Activated T-cell treated with anti-CD3 and anti-CD28 coated beads, Interleukin-2, amount 50 U/mL, for 4 hours (primary cell): Measurements from ENCODE around the gene SERPINI1. TPM values are rescaled to one million over a fixed set of nuclear protein-coding genes. Genes with fewer than 3 reads are reported as not detected.

Experiments used
- ATAC-seq, 2 donors: fragments of 200-7000 bp; cut with Tn5 transposase; one replicate each; pipeline ENCODE4 v1.10.0; 2021
- DNase-seq: peaks from one replicate; pipeline ENCODE4 v3.0.0-alpha.2; 2020
- H3K27me3 Mint-ChIP-seq: one replicate; pipeline ENCODE4 v1.8.0; 2021; ENCODE audit warnings: low read depth, mixed read lengths
- H3K36me3 Mint-ChIP-seq: one replicate; pipeline ENCODE4 v1.8.0; 2022; ENCODE audit warnings: mixed read lengths; ENCODE audit not compliant: insufficient read depth
- H3K4me1 Mint-ChIP-seq: one replicate; pipeline ENCODE4 v1.8.0; 2021; ENCODE audit warnings: low read depth, mixed read lengths
- H3K4me3 Mint-ChIP-seq: one replicate; pipeline ENCODE4 v1.8.0; 2021; ENCODE audit warnings: mild to moderate bottlenecking, moderate library complexity, mixed read lengths
- H3K9me3 Mint-ChIP-seq: one replicate; pipeline ENCODE4 v1.8.0; 2021; ENCODE audit warnings: mixed read lengths
- total RNA-seq, 3 donors: library from RNA; stranded (reverse); gene quantifications; one replicate each; pipeline ENCODE4 v1.2.1, GENCODE V29; 2021

SERPINI1 gene
- total RNA-seq, 3 donors from 2014 or later: 0.63 to 1.4 (median 0.94) TPM

GRCh38 chr3:167728176-167728575 lies 7.3 kb upstream of the SERPINI1 start:
- H3K9me3 Mint-ChIP-seq: no peaks in the 10 kb centered on the region
- no peak overlapping the region for H3K4me3 Mint-ChIP-seq
- H3K4me1 Mint-ChIP-seq: peaks cover 55% of the 10 kb centered on the region
- H3K27me3 Mint-ChIP-seq: no peaks in the 10 kb centered on the region
- no peak for ATAC-seq
- no peak for DNase-seq
- peaks cover 8% of the 10 kb centered on the region for H3K36me3 Mint-ChIP-seq

GRCh38 chr3:167728632-167729323 lies 6.7 kb upstream of the SERPINI1 start:
- Mint-ChIP-seq H3K27me3 (no peaks in the 10 kb centered on the region), H3K9me3 (no peaks in the 10 kb centered on the region), H3K4me1 (peaks cover 50% of the 10 kb centered on the region), H3K4me3 (no peak overlapping the region), H3K36me3 (peaks cover 7% of the 10 kb centered on the region)
- ATAC-seq: no peak
- no peak for DNase-seq

GRCh38 chr3:167729591-167729990 lies 5.9 kb upstream of the SERPINI1 start:
- ATAC-seq (no peak), DNase-seq (no peak)
- Mint-ChIP-seq H3K36me3 (peaks cover 2% of the 10 kb centered on the region), H3K9me3 (no peaks in the 10 kb centered on the region), H3K4me3 (no peak overlapping the region), H3K27me3 (no peaks in the 10 kb centered on the region), H3K4me1 (peaks cover 43% of the 10 kb centered on the region)

GRCh38 chr3:167731393-167731792 lies 4.1 kb upstream of the SERPINI1 start:
- no peaks in the 10 kb centered on the region for H3K9me3 Mint-ChIP-seq
- no peak for ATAC-seq
- DNase-seq: no peak
- H3K4me3 Mint-ChIP-seq: no peak overlapping the region
- no peaks in the 10 kb centered on the region for H3K27me3 Mint-ChIP-seq
- peaks cover 33% of the 10 kb centered on the region for H3K4me1 Mint-ChIP-seq
- H3K36me3 Mint-ChIP-seq: peaks cover 2% of the 10 kb centered on the region

GRCh38 chr3:167732313-167733065 lies 3.0 kb upstream of the SERPINI1 start:
- Mint-ChIP-seq H3K36me3 (peaks cover 2% of the 10 kb centered on the region), H3K4me1 (peaks cover 22% of the 10 kb centered on the region), H3K9me3 (no peaks in the 10 kb centered on the region), H3K27me3 (no peaks in the 10 kb centered on the region), H3K4me3 (no peak overlapping the region)
- DNase-seq (no peak), ATAC-seq (no peak)

GRCh38 chr3:167733961-167734497 lies 1.5 kb upstream of the SERPINI1 start:
- ATAC-seq: no peak

GRCh38 chr3:167734498-167735232 lies 856 bp upstream of the SERPINI1 start, which contains the start of gene PDCD10:
PDCD10 (minus strand) TSS chr3:167734892; CDS start chr3:167720157, 14,735 bp downstream.
- Mint-ChIP-seq H3K36me3 (peaks cover 4% of the 10 kb centered on the region), H3K9me3 (no peaks in the 10 kb centered on the region), H3K4me1 (peaks cover 8% of the 10 kb centered on the region), H3K27me3 (no peaks in the 10 kb centered on the region), H3K4me3 (no peak within 1 kb of the TSS)
- ATAC-seq (peak; percentile 88 to 90), DNase-seq (peak; percentile 93)

More at GRCh38 chr3:167733961-167734497, 1.5 kb upstream of the SERPINI1 start:
- no peak overlapping the region for H3K4me3 Mint-ChIP-seq
- H3K9me3 Mint-ChIP-seq: no peaks in the 10 kb centered on the region
- peaks cover 2% of the 10 kb centered on the region for H3K36me3 Mint-ChIP-seq
- H3K27me3 Mint-ChIP-seq: no peaks in the 10 kb centered on the region
- no peak for DNase-seq
- peaks cover 12% of the 10 kb centered on the region for H3K4me1 Mint-ChIP-seq

- DNase-seq (no peak), ATAC-seq (no peak)
- no peaks in the 10 kb centered on the region for H3K9me3 Mint-ChIP-seq
- H3K4me3 Mint-ChIP-seq: no peak overlapping the region
- no peaks in the 10 kb centered on the region for H3K27me3 Mint-ChIP-seq
- H3K36me3 Mint-ChIP-seq: peaks cover 4% of the 10 kb centered on the region
- H3K4me1 Mint-ChIP-seq: peaks cover 8% of the 10 kb centered on the region
These were observed 805 bp downstream of the SERPINI1 start for GRCh38 chr3:167736264-167736787.

- H3K9me3 Mint-ChIP-seq: no peaks in the 10 kb centered on the region
- H3K36me3 Mint-ChIP-seq: peaks cover 1% of the 10 kb centered on the region
- H3K4me1 Mint-ChIP-seq: peaks cover 8% of the 10 kb centered on the region
- ATAC-seq (no peak), DNase-seq (no peak)
- no peaks in the 10 kb centered on the region for H3K27me3 Mint-ChIP-seq
- H3K4me3 Mint-ChIP-seq: peak overlapping the region; percentile 48
These were observed 1.5 kb downstream of the SERPINI1 start for GRCh38 chr3:167736997-167737396.

GRCh38 chr3:167738037-167738436 lies 2.5 kb downstream of the SERPINI1 start:
- peaks cover 1% of the 10 kb centered on the region for H3K36me3 Mint-ChIP-seq
- H3K9me3 Mint-ChIP-seq: no peaks in the 10 kb centered on the region
- peaks cover 8% of the 10 kb centered on the region for H3K4me1 Mint-ChIP-seq
- ATAC-seq: no peak
- H3K4me3 Mint-ChIP-seq: no peak overlapping the region
- DNase-seq: no peak
- H3K27me3 Mint-ChIP-seq: no peaks in the 10 kb centered on the region

- peaks cover 1% of the 10 kb centered on the region for H3K36me3 Mint-ChIP-seq
- DNase-seq (no peak), ATAC-seq (no peak)
- H3K4me1 Mint-ChIP-seq: peaks cover 8% of the 10 kb centered on the region
- no peaks in the 10 kb centered on the region for H3K9me3 Mint-ChIP-seq
- no peak overlapping the region for H3K4me3 Mint-ChIP-seq
- H3K27me3 Mint-ChIP-seq: no peaks in the 10 kb centered on the region
These were observed 3.8 kb downstream of the SERPINI1 start for GRCh38 chr3:167739190-167739810.

GRCh38 chr3:167740961-167741587 lies 5.6 kb downstream of the SERPINI1 start:
- ATAC-seq (peak; percentile 83 to 85), DNase-seq (peak; percentile 21)
- Mint-ChIP-seq H3K27me3 (no peaks in the 10 kb centered on the region), H3K9me3 (no peaks in the 10 kb centered on the region), H3K4me3 (no peak overlapping the region), H3K36me3 (peaks cover 1% of the 10 kb centered on the region), H3K4me1 (peaks cover 8% of the 10 kb centered on the region)

GRCh38 chr3:167742338-167742737 lies 6.8 kb downstream of the SERPINI1 start:
- ATAC-seq: no peak
- H3K36me3 Mint-ChIP-seq: peaks cover 1% of the 10 kb centered on the region

More at GRCh38 chr3:167742338-167742737, 6.8 kb downstream of the SERPINI1 start:
- Mint-ChIP-seq H3K4me3 (no peak overlapping the region), H3K27me3 (no peaks in the 10 kb centered on the region), H3K4me1 (peaks cover 8% of the 10 kb centered on the region), H3K9me3 (no peaks in the 10 kb centered on the region)
- DNase-seq: no peak
